Neuron (in vitro differentiated cells): ENCODE data around the gene CD34.

Experiments
- H2AFZ ChIP-seq: one replicate; pipeline ENCODE4 v1.6.1; 2013; ENCODE audit warnings: low read depth, mild to moderate bottlenecking, inconsistent platforms, low read length, moderate library complexity
- H3K27me3 ChIP-seq: one replicate; pipeline ENCODE4 v1.6.1; 2013; ENCODE audit warnings: low read length; ENCODE audit not compliant: insufficient read depth
- H3K36me3 ChIP-seq: one replicate; pipeline ENCODE4 v1.6.1; 2013; ENCODE audit warnings: low read length; ENCODE audit not compliant: insufficient read depth
- H3K4me1 ChIP-seq: one replicate; pipeline ENCODE4 v1.6.1; 2013; ENCODE audit warnings: low read length; ENCODE audit not compliant: insufficient read depth
- H3K4me3 ChIP-seq: 2 replicates; pipeline ENCODE4 v1.5.1; 2013; ENCODE audit warnings: mild to moderate bottlenecking, low read length, moderate library complexity
- H3K9me3 ChIP-seq: one replicate; pipeline ENCODE4 v1.6.1; 2013; ENCODE audit warnings: low read length

CD34 gene

DNA sequence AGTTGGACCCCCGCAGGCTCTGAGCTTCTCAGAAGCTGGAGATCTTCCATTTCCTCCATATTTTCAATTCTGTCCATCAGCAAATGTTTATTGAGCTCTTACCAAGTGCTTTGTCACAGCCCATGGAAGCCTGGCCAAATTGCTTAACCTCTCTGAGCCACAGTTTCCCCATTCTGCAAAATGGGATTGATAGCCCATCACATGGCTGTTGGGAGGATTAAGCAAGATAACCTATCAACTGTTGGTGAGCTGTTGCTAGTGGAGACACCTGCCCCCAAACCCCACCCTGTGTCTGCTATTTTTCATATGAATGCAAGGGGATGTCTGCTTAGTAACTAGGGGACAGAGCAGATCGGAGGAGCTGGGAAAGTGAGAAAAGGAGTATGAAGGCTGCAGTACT is 38.3 kb downstream of the CD34 start:
- no peaks in the 10 kb centered on the region for H3K36me3 ChIP-seq
- H3K4me3 ChIP-seq, result no peak overlapping the region
- no peak overlapping the region for H2AFZ ChIP-seq
- H3K9me3 ChIP-seq, result no peaks in the 10 kb centered on the region
- H3K27me3 ChIP-seq, result peaks cover 13% of the 10 kb centered on the region
- peaks cover 11% of the 10 kb centered on the region for H3K4me1 ChIP-seq

DNA sequence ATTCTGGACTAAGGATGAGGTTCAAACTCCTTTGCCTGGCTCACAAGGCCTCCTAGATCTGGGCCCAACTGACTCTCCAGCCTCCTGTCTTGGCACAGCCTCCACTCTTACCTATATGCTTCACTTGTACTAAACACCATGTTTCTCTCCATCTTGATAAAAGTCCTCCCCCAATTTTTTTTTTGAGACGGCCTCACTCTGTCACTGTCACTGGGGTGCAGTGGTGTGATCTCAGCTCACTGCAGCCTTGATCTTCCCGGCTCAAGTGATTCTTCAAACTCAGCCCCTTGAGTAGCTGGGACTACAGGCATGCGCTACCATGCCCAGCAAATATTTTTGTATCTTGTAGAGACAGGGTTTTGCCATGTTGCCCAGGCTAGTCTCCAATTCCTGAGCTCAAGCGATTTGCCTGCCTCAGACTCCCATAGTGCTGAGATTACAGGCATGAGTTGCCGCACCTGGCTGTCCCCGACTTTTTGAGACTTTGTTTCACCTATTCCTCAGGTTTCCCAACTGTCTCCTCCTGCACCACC is 39.7 kb downstream of the CD34 start:
- H3K4me1 ChIP-seq, result peaks cover 18% of the 10 kb centered on the region
- H3K36me3 ChIP-seq, result peaks cover 13% of the 10 kb centered on the region
- H3K4me3 ChIP-seq, result no peak overlapping the region
- H3K27me3 ChIP-seq, result peaks cover 13% of the 10 kb centered on the region
- no peaks in the 10 kb centered on the region for H3K9me3 ChIP-seq
- no peak overlapping the region for H2AFZ ChIP-seq

GRCh38 chr1:207870306-207871031 is 40.5 kb downstream of the CD34 start:
- H3K4me1 ChIP-seq, result peaks cover 18% of the 10 kb centered on the region
- peaks cover 13% of the 10 kb centered on the region for H3K27me3 ChIP-seq
- no peak overlapping the region for H2AFZ ChIP-seq
- H3K36me3 ChIP-seq, result peaks cover 21% of the 10 kb centered on the region
- H3K4me3 ChIP-seq, result no peak overlapping the region
- no peaks in the 10 kb centered on the region for H3K9me3 ChIP-seq

DNA sequence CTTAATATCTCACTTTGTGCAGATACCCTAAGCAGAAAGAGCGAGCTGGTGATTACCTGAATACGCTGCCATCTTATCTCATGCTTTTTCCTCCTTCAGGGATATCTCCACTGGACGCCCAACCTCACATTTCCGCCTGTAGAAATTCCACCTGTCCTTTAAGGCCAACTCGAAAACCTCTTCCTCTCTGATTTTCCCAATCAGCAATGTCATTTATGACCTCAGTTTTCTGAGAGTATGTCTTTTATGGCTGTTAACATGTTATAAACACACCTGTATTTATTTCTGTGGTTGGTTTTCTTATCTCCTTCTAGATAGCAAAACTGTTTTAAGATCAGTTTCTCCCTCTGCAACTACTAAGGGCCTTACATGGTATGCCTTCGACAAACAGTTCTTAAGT is 41.1 kb downstream of the CD34 start:
- Histone ChIP-seq H3K36me3 (peaks cover 27% of the 10 kb centered on the region), H3K4me3 (no peak overlapping the region), H2AFZ (peak overlapping the region; percentile 87), H3K4me1 (peaks cover 18% of the 10 kb centered on the region), H3K9me3 (no peaks in the 10 kb centered on the region), H3K27me3 (peaks cover 13% of the 10 kb centered on the region)

- Histone ChIP-seq H2AFZ (peak overlapping the region; percentile 87), H3K9me3 (no peaks in the 10 kb centered on the region), H3K4me3 (peak overlapping the region; percentile 93), H3K27me3 (peaks cover 13% of the 10 kb centered on the region), H3K4me1 (peaks cover 18% of the 10 kb centered on the region), H3K36me3 (peaks cover 34% of the 10 kb centered on the region)
Measured at GRCh38 chr1:207868774-207869721, 41.9 kb downstream of the CD34 start.

DNA sequence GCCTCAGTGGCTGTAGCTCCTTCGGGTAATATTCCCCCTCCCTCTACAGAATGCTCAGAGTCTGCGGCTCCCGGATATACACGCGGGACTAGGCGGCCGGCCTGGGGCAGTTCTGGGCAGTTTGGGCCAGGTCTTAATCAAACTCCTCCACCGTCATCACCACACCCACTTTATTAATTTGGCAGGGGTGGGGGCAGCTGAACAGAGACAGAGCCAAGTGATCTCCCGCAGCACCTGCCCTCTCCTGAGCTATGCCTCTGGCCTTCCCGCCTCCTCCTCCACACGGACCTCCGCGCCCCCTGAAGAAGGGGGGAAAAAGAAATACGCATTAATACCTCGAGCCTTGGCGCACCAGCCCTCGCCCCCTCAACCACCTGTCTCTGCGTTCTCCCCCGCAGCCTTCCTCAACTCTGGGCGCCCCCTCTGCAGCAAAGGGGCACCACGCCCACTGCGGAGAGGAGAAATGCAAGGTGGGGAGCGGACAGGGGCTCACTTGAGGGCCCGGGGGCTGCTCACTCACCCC is 42.6 kb downstream of the CD34 start:
- Histone ChIP-seq H2AFZ (peak overlapping the region; percentile 87), H3K4me3 (peak overlapping the region; percentile 93), H3K36me3 (peaks cover 40% of the 10 kb centered on the region), H3K27me3 (peaks cover 13% of the 10 kb centered on the region), H3K4me1 (peaks cover 18% of the 10 kb centered on the region), H3K9me3 (no peaks in the 10 kb centered on the region)

GRCh38 chr1:207867136-207868109 is 43.5 kb downstream of the CD34 start:
- Histone ChIP-seq H3K4me1 (peaks cover 18% of the 10 kb centered on the region), H3K4me3 (peak overlapping the region; percentile 93), H2AFZ (no peak overlapping the region), H3K27me3 (peaks cover 13% of the 10 kb centered on the region), H3K9me3 (no peaks in the 10 kb centered on the region), H3K36me3 (peaks cover 48% of the 10 kb centered on the region)

DNA sequence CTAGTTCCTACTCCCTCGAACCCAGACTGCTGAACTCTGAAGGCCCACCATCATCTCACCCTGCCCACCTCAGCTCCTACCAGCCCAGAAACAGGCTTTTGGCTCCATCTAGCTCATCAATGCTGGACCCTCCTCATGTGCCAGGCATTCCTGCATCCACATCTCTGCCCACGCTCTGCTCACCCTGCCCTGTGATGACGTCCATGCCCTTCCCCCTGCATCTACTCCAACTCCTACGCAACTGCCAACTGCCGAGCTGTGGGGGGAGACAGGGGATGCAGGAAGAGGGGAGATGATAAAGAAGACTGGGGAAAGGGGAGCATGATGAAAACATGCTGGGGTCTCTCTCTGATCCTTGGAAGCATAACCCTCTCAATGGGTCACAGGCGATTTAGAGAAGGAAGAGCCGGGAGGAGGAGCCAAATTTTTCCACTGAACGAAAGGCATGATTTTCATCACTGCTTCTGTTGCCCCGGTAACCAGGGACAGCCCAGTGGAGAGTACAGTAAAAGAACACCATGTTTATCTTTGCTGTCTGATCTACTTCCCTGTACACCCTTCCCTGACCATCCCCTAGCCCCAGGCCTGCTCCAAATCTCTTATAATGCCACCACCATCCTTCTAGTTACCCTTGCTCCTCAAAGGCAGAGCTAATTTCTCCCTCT is 44.3 kb downstream of the CD34 start:
- Histone ChIP-seq H3K4me3 (no peak overlapping the region), H3K27me3 (peaks cover 13% of the 10 kb centered on the region), H3K4me1 (peaks cover 18% of the 10 kb centered on the region), H2AFZ (no peak overlapping the region), H3K36me3 (peaks cover 55% of the 10 kb centered on the region), H3K9me3 (no peaks in the 10 kb centered on the region)

DNA sequence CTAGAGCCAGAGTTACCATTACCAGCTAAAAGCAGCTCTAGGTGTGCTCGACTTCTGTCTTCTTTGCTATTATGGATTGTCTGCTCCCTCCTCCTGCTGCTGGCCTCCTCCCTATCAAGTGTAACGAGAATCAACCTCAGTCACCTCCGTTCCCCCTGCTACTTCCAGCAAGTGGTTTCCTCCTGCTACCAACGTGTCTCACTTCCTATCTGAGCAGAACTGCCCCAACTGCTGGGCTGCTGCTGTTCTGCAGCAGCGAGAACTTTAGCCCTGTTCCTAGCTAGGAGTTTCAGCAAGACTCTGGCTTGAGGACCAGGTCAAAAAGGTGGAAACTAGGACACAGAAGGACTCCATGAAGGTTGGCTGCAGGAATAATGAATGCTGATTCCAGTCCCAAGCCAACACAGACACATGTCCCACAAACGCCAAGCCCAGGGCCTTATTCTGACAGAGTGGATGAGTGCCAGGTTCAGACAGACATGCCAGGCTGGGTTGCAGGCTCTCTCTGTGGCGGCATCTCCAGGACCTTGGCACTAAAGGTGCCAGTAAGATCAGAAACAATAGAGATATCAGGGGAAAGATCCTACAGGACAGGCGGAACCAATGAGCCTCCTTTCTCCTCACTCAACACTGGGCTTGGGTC is 46.9 kb downstream of the CD34 start:
- peaks cover 2% of the 10 kb centered on the region for H3K9me3 ChIP-seq
- H3K4me3 ChIP-seq, result no peak overlapping the region
- H2AFZ ChIP-seq, result no peak overlapping the region
- H3K4me1 ChIP-seq, result peaks cover 14% of the 10 kb centered on the region
- H3K27me3 ChIP-seq, result no peaks in the 10 kb centered on the region
- peaks cover 64% of the 10 kb centered on the region for H3K36me3 ChIP-seq

DNA sequence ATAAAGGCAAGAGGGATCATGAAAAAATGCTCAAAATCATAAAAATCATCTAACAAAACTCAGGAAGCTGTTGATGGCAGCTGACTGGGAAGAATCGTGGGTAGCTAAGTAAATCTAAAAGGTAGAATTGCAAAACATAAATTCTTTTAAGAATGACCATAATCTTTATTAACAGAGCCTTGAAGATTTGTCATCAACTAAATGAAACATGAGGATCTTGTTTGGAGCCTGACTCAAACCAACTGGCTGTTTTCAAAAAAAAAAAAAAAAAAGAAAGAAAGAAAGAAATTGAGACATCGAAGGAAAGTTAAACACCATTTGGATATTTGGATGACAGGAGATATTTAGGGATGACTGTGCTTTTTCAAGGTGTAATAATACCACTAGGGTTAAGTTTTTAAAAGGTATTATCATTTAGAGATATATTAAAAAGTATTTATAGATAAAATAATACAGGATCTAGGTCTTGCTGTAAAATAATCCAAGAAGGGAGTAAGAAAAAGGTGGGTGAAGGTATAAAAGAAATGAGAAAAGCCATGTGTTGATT is 48.6 kb downstream of the CD34 start:
- H3K4me3 ChIP-seq, result no peak overlapping the region
- H3K4me1 ChIP-seq, result peaks cover 4% of the 10 kb centered on the region
- H2AFZ ChIP-seq, result no peak overlapping the region
- H3K9me3 ChIP-seq, result peaks cover 2% of the 10 kb centered on the region
- H3K36me3 ChIP-seq, result peaks cover 69% of the 10 kb centered on the region
- H3K27me3 ChIP-seq, result no peaks in the 10 kb centered on the region

DNA sequence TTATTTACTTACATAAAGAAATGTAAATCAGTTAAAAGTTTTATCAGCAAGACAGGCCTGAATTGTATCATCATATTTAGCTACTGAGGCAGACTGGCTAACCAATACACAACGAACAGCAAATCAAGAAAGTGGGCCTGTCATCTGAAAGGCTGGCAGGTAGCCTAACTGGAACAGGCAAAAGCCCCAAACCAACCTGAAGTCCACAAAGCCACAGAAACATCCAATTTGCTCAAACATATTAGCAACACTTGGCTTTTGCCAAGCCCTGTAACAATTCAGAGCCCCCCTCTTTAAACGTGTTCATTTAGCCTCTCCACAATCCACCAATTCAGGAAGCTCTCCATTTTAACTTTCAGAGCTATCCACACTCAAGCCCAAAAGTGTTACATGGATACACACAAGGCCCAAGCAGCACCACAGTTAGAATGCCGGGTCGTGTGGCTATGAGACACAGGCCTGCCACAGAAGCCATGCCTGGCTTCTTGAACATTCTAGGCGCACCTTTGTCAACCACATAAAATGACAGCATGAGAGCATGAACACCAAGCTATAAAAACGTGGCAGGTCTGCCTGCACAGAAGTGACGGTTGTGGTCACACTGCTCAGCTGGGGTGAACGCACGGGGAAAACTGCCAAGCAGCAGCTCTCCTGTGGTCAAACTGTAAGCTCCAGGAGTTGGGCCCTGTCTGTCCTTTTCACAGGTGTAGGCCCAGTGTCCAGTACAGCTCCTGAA is 49.3 kb downstream of the CD34 start:
- Histone ChIP-seq H3K4me3 (no peak overlapping the region), H3K4me1 (no peaks in the 10 kb centered on the region), H2AFZ (no peak overlapping the region), H3K27me3 (no peaks in the 10 kb centered on the region), H3K9me3 (peaks cover 2% of the 10 kb centered on the region), H3K36me3 (peaks cover 69% of the 10 kb centered on the region)
